Astrocyte of the hippocampus (primary cell): ENCODE measurements around the gene DDC.
"Not testable (repeated sequence)": the region's sequence is repeated elsewhere in the genome, so short reads cannot be mapped to it uniquely, and the experiment has no call there.

Experiments used
- DNase-seq: peaks from one replicate; pipeline ENCODE4 v3.0.0; 2011; ENCODE audit warnings: low read depth, low spot score

Gene DDC

DNA sequence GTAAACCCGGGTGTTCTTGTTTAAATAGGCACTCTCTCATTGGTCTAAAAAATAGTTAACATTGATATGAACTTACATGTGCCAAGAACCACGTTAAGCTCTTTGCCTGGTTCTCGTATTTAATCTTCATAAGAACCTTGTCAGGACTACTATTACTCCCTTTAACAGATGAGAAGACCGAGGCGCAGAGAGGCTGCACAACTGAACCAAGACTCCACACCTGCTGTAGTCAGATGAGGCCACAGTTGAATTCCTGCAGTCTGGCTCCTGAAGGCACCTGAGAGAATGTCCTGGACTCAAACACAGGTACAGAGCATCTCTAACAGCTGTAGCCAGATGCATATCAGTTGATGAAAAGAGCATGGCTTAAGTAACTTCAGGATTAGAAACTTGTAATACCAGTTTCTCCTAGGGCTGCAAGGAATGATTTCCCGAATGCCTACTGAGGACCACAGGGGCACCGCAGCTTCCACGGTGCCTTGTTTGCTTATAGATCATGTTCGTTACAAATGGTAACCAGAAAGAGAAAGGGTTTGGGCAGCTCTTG is 9.5 kb downstream of the DDC start:
- DNase-seq, result no peak

DNA sequence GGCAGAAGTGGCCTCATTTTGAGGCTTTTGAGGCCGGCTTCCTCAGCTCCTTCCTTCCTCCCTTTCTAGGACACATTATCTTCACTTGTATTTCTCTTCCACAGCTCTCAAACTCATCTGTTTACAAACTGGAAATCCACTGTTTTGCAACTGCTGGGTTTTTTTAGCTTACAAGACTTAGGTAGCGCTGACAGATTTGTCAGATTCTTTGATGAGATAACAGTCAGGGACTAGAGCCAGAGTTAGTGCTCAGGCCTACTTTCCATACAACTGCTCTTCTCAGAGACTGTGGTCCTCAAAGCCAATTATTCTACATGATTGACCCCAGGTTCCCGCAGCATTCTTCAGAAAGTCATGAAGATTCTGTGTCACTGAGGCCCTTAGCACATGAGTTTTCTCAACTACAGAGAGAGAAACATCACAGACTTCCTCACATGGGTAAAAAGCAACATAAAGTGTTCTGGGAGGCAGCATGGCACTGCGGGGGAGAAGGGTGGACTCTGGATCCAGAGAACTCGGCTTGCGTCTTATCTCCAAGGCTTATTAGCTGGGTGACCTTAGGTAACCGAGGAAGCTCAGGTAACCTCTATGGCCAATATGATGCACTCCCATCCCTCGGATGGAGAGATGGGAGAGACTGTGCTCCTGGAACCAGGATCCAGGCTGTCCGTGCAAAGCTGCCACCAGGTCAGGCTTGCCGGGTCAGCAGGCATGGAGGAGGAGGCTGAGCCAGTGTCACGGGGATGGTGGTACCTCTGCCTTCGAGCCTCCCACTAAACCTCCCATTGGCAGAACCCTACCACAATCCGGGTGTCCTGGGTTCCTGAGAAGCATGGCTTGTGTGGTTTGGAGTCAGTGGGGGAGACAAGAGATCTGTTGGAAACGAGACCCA is 10.5 kb downstream of the DDC start:
- no peak for DNase-seq

DNA sequence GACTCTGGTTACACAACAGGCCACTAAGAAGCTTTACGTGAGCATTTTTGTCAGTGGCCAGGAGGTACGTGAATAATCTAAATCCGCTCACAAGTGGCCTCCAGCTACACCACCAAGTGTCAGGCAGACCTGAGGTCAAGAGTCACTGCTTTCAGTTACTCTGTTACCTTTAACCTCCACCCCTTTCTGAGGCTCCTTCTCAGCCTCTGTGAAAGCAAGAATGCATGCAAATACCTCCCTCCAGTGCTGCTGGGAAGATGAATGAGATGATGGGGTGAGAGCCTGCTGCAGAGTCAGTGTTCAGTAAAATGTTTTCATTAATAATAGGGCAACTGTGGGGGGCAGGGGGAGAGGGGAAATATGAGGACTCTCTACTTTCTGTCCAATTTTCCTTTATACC is 11.2 kb downstream of the DDC start:
- DNase-seq, result no peak

DNA sequence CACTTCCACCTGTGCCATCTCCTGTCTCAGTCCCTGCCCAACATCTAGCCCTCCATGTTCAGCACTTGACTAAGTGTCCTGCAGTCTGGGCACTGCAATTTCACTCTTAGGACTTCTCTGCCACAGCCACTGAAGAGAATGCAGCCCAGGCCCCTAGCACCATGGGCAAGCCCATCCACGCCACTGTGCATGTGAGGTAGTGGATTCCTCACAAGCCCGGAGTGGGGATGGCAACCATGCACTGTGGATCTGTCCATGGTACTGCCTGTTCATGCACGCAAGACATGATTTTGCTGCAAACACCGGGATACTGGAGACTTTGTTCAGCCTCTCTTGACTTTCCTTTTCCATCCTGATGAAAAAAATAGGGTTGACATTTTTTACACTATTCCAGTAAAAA is 12.3 kb downstream of the DDC start:
- peak; percentile 80 for DNase-seq

- DNase-seq, result no peak
Observed at GRCh38 chr7:50552139-50552538, 13.1 kb downstream of the DDC start.

DNA sequence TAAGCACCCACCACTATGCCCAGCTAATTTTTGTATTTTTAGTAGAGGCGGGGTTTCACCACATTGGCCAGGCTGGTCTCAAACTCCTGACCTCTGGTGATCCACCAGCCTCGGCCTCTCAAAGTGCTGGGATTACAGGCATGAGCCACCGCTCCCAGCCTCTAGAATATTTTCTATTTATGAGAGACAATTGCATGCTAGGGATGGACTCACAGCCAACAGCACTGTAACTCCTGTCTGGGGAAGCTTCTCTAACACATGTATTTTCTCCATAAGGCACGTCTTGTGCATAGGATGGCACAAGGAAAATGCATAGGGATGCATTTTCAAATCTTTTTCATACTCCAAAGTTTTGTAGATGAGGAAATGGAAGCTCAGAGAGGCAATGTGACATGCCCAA is 19.6 kb downstream of the DDC start:
- DNase-seq, result not testable (repeated sequence)

DNA sequence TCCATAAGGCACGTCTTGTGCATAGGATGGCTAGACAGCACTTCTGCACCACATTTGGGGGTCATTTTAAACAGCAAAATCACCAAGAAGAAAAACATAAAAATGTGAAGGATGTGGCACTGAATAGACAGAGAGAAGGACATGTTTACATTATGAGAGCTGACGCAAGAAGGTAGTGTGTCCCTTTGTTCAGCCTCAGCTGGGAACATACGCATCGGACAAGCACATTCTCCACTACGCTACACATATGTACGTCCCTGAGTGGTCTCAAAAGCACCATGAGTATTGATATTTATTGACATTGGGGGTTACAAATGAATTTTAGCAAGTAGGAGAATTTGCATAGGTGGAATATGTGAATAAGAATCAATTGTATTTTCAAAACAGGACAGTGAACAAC is 20.2 kb downstream of the DDC start:
- DNase-seq, result no peak

DNA sequence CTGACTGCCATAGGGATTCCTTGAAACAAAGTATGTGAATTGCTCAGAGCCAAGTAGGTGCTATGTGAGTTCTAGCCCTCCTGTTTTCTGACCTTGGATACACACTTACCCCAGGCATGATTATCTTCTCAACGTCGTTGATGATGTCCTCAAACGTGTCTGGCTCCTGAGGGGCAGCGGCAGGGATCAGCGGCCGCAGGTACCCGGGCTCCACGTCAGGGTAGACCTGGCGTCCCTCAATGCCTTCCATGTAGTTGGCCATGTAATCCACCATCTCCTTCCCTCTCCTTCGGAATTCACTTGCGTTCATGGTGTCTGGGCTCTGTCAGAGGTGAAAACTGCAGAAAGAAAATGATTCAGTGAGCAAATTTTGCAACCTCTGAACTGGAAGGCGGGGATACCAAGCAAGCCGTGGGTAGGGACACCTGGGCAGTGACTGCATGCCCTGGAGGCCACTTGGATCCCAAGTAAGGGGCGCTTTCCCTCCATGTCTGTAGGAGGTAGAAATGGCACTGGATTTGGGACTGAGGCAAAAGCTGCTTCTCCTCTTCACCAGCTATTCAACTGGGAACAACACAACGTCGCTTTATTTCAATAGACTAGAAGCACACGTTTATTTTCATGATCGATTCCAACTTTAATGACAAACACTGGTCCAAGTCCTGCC is 21.3 kb downstream of the DDC start:
- DNase-seq, result no peak

DNA sequence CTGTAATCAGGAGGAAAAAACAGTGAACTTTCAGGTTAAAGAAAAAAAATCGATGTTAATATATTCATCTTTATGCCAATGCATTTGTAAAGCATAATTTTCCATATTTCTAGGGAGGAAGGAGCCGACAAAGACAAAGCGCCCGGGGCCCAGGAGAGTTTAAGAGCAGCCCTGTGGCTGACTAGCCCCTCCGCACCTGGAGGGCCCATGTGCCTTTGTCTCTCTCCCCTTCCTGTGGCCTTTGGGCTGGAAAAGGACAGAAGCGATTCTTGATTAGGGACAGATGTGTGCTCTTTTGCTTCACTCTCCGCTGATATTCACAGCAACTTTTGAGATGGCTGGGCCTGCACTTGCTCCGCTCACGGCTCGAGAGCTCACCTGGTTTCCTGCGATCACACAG is 23.1 kb downstream of the DDC start:
- DNase-seq, result no peak

DNA sequence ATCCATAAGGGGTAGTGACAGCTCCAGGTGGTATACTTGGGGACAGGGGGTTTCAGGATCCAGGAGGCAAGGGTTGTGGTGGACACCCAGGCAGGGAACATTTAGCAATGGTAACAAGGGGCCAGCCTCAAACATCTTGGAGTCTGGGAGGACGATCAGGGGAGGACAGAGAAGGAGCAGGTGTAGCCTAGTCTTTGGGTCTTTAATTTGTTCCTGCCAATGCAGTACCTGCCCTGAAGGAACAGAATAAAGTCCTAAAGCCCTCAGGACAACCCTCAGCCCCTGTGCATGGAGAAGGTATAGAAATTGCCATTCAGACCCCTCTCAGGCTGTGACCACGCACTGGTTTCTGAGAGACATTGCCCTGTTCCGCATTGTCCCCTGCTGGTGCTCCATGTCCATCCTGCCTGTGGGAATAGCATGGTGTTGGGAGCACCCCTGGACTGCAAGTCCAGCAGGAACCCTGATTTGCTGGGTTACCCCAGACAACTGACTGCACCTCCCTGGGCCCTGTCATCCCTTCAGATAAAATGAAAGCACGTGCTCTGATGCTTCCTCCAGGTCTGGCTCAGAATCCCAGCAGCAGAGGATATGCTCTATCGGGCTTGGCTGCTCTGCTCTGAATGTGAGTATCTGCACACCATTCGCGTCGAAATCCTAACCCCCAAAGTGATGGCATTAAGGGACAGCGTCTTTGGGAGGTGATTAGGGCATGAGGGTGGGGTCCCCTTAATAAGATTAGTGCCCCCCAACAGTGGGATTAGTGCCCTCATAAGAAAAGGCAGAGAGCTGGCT is 24.2 kb downstream of the DDC start:
- no peak for DNase-seq

DNA sequence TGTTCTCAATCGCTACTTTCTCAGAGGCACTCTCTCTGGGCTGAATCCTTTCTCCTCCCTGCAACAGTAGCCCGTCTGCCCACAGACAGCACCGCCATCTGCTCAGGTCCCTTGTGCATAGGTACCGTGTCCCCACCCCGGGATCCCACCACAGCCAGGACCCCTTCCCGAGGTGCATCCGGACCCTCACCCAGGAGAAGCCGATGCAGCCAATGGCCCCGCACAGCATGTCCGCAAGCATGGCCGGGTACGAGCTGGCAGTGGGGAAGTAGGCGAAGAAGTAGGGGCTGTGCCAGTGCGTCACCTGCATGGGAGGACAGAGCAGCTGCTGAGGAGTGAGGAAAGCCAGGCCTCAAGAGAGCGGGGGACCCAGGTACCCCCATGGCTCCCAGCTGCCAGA is 25.5 kb downstream of the DDC start:
- DNase-seq, result no peak

DNA sequence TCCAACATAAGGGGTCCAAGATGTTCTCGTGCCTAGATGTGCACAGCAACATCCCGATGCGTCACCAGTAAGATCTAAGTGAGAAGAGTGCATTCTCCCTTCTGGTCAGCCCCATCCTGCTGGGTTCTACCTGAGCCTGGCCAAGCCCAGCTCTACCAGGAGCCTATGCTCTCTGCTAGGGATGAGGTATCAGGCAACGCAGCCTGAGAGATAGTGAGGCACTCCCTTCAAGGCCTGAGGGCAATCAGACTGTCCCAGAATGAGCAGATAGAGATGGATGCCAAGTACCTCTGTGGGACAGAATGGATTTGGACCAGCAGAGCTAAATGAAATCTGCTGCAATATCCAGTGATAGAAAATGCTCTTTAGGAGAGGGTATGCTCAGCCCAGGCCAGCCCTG is 26.7 kb downstream of the DDC start:
- no peak for DNase-seq

DNA sequence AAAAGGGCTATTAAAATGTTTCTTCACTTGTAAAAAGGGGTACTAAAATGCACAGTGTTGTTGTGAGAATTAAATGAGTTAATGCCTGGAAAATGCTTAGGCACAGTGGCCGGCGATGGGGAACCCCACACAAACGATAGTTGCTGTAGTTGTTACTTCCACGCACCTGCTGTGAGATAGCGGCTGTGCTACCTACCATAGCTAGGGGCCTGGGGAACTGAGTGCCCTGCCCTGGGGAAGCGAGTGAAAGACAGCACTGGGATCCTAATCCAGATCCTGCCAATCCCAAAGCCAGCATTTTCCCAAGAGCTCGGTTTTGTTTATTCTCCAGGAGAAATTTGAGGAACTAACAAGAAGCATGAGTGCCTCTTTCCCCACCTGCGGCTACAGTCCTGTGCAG is 27.8 kb downstream of the DDC start:
- no peak for DNase-seq

- peak; percentile 40 for DNase-seq
Observed at GRCh38 chr7:50535291-50535711, 29.9 kb downstream of the DDC start.

DNA sequence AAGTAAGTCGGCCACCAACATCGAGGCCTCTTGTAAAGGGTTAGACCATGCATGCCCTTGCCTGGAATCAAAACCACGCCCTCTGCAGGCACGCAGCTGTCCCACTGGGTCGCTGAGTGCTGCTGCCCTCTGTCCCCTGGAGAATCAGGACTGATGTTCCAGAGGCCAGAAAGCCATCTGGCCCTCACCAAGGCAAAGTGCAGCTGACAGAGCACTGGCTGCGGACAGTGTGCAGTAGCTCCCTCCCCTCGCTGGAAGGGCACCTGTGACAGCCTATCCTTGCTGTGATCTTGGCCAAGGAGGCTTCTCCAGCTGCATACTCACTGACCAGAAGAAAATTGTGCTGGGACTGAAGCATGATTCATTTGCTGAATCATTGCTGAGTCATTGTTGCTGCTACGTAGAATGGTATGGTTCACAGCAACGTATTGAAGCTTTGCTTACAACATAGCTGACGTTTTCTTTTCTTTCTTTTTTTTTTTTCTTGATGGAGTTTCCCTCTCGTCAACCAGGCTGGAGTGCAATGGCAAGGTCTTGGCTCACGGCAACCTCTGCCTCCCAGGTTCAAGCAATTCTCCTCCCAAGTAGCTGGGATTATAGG is 30.4 kb downstream of the DDC start:
- peak; percentile 95 for DNase-seq

GRCh38 chr7:50533866-50534265 is 31.3 kb downstream of the DDC start:
- no peak for DNase-seq

DNA sequence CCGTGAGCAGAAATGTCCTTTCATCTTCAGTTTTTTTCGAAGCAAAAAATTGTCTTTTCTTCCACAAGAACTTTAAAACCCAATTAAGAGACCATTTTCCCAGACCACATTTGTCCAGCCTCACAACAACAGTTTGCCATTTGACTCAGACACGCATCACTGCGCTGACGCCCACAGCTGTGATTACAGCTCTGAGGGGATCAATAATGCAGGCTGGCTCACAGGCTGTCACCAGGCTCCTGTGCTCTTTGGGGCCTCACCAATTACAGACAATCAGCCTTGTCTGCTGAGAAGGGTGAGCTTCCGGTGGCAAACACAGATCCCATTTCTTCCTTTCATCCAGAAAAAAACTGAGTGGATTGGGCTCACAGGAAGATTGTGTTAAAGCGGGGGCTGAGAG is 33.3 kb downstream of the DDC start:
- peak; percentile 34 for DNase-seq

DNA sequence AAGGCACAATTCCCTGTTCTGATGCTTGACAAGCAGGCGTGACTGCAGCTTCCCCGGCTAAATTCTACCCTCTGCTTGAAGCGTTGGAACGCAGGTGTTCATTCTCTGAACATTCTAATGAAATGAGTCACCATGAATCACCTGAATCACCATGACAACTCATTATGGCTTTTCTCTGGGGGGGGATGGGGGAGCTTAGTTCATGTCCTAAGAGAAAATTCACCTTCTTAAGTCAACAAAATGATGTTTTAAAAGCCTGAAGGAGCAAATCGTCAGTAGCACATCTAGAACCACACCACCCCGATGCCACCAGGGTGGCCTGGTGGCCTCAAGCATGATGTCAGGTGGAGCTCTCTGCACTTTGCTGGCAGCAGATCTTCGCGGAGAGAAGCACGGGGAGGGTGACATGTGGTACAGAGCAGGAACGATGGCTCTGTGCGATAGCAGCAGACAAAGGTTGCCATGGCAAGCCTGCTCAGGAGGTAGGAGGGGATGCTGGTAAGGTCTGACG is 33.7 kb downstream of the DDC start:
- peak; percentile 61 for DNase-seq

DNA sequence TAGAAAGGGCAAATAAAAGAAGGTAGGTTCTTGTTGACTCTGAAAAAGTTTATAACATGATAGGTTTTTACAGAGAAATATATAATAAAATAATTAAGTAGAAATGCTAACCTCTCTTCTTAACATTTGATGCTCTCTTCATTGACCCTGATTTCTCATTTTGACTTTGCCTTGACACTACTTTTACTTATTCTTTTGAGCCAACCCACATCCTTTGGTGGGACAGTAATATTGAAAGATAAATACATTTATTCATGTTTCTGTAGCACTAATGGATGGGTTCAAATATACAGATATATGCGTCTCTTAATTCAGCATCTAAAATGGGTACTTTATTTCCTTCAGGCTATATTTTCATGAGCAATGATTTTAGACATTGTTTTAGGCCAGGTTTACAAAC is 34.4 kb downstream of the DDC start:
- no peak for DNase-seq

DNA sequence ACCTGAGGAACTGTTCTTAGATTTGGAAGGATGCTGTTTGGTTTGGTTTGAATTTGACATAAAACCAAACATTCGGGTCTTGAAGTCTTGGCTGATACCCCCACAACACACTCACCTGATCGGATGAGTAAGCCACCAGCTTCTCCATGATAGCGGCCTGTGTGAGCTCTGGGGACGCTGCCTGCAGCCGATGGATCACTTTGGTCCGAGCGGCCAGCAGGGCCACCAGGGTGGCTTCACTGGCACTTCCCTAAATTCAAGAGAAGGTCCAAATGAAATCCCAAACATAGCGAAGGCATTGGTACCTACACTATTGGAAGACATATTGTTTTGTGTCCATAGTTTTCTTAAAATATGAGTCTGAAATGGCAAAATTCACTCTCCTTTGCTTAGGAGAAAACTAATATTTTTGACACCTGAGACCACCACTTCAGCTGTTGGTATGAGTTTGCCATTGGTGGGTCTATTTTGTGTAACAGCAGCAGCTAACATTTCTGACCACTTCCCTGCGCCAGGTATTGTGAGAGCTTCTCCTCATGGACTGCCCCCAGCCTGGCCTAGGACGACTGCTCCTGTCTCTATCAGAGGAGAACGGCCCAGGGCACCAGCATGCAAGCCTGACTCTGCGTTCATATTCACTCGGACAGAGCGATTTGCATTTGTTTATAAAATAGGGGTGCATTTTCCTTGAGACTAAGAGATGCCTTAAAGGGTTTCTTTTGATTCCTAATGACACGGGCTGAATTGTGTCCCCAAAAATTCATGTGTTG is 35.9 kb downstream of the DDC start:
- DNase-seq, result no peak
